GM19238 (cell line): ENCODE measurements around the gene CMTM8.

ENCODE experiments used
- DNase-seq: peaks from one replicate; pipeline ENCODE4 v3.0.0; 2011; ENCODE audit warnings: low spot score; ENCODE audit not compliant: insufficient read length

Gene CMTM8

GRCh38 chr3:32306072-32306471 is 67.6 kb downstream of the CMTM8 start:
- no peak for DNase-seq

GRCh38 chr3:32307591-32307990 is 69.1 kb downstream of the CMTM8 start:
- DNase-seq: no peak

DNA sequence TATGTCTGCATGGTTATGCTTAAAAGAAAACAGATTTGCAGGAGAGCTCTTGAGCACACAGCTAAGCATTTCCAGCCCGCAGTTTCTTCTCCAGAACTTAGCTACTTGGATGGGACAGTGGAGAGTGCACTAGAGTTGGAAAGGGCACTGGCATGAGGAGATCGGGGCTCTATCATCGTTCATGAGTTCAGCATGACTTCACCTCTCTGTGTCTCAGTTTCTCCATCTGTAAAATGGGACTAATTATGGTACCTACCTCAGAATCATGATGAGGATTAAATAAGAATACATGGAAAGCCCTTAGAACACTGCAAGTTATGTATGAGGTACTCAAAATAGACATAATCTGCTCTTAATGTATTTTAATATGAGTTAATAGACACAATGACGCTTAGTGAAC is 69.9 kb downstream of the CMTM8 start:
- no peak for DNase-seq

DNA sequence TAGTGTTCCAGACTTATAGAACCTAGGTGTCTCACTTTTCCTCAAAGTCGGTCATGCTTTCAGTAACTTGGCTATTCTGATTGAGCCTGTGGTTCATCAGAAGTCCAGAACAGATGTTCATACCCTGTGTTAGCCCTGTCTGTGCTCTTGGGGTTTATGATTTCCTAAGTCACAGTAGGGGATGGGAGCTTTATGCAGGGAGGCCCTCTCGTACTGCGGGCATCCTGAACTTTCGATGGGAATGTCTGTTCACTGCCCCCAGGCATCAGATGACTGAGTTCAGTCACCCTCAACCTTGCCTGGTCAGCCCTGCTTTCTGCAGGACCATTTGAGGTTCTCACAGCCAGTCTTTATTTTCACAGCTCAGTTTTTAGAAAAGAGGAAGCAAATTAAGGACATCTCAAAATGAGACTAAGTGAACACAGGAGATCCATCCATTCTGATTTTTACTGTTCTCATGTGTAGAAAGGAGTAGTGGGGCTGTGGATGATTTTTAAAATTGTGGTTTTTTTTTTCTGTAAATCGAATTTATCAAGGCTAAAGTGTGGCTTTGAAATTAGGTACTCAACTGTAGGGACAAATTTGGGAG is 71.3 kb downstream of the CMTM8 start:
- no peak for DNase-seq

GRCh38 chr3:32310336-32310735 is 71.9 kb downstream of the CMTM8 start:
- DNase-seq: no peak

DNA sequence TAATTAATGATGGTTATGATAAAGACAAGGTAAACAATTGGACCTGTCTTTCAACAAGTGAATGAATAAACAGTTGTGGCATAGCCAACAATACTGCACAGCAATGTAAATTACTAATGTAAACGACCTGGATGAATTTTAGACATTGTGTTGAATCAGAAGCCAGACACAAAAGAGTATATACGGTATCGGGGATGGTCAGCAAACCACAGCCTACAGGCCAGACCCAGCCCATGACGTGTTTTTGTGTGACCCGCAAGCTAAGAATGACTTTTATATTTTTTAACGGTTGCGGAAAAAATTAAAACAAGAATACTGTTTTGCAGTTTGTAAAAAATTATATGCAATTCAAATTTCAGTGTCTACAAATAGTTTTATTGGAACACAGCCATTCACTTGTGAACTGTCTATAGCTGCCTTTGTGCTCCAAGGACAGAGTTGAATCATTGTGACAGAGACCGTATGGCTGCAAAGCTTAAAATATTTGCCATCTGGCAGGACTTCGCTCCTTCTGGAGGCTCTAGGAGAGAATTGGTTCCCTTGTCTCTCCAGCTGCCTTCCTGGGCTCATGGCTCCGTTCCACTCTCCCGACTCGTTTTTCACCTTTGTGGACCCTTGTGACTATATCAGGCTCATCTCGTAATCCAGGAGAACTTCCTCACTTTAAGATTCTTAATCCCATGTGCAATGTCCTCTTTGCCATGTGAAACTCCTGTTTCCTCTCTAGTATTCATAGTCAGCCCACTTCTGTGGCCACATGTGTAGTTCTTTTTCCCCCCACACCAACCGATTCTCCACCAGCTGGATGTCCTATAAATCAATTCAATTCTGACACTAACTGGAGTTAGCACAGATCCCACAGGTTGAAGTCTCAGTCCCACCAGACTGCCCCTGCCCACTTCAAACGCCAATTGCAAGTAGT is 72.7 kb downstream of the CMTM8 start:
- DNase-seq: no peak

- no peak for DNase-seq
These were observed 73.8 kb downstream of the CMTM8 start for GRCh38 chr3:32312251-32312650.

DNA sequence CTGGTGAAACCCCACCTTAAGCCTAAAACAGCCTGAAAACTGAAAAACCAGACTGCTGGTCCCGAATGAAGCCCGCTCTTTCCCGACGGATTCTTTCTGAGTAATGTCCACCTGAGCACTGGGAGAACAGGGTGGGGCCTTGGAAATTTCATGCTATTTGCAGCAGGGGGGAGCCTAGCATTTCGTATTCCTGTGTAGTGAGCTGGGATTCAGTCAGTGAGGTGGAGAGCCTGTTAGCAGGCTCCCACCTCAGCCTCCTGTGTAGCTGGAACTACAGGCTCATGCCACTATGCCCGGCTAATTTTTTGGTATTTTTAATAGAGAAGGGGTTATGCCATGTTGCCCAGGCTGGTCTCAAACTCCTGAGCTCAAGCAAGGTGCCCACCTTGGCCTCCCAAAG is 74.7 kb downstream of the CMTM8 start:
- DNase-seq: no peak

- DNase-seq: no peak
These were observed 75.4 kb downstream of the CMTM8 start for GRCh38 chr3:32313723-32314473.

- DNase-seq: no peak
These were observed 77.0 kb downstream of the CMTM8 start for GRCh38 chr3:32315441-32315840.

GRCh38 chr3:32316319-32316718 is 77.8 kb downstream of the CMTM8 start:
- DNase-seq: no peak

- no peak for DNase-seq
These were observed 78.5 kb downstream of the CMTM8 start for GRCh38 chr3:32316976-32317375.

DNA sequence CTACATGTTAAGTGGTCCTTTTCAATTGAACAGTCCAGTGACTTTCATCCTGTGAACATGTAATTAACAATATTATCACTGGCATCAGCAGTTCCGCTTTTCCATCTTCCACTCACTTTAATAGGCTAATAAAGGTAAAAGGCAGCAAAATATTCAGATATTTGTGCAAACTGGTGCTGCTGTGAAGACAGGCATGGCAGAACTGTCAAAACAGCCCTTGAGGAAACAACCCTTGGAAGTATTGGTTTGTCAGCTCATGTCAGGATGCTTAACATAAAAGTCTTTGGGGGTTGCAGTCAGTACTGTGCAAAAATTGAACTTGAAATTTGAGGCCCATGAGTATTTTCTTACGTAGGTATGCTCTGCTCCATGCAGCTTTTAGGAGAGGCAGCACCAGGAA is 81.1 kb downstream of the CMTM8 start:
- no peak for DNase-seq

DNA sequence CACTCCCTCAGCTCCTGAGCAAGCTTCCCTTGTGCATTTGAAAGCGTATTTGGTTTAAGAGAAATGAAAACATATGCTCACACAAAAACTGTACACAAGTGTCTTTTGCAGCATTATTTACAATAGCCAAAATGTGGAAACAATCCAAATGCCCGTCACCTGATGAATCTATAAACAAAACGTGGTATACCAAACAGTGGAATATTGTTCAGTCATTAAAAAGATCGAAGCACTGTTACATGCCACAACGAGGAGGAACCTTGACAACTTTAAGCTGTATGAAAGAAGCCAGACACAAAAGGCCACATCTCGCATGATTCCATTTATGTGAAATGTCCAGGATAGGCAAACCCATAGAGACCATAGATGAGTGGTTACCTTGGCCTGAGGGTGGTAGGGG is 81.6 kb downstream of the CMTM8 start:
- no peak for DNase-seq

DNA sequence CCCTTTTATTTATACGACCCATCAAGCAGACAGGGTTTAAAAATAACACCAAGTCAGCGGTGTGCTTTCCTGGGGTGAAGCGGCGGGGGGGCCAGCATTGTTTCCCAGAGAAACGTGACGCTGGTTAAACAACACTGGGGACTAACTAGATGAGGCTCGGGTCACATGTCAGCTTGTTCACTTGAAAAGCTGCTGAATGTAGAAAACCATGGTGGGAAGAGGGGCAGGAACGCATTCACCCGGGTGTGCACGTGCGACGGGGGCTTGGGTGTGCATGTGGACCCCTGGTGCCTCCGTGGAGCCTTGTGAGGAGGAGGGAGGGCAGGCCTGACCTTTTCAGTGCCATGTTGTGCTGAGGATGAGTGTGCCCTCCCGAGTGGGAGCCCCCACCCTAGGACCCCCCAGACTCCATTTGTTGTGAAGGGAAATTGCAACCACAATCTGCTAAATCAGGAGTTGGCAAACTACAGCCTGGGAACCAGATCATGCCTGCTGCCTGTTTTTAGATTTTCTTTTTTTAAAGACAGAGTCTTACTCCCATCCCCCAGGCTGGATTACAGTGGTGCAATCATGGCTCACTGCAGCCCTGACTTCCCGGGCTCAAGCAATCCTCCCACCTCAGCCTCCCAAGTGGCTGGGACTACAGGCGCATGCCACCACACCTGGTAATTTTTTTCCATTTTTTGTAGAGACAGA is 82.8 kb downstream of the CMTM8 start:
- DNase-seq: no peak

DNA sequence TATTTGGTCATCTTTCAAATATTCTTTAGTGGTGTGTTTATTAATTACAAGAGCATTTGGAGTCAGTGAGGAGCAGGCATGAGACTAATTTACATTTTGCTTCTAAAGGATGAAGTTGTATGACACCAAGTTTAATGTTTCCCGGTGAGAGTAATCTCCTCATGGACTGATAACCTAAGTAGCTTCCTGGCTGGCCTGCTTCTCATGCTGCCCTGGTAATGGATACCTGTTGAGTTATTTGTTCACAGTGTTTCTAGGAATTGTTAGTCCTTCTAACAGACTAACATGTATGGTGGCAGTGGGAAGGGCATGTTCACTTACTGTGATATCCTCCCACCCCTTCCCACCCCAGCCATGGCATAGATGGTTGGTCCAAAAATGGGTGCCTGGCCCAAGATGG is 83.8 kb downstream of the CMTM8 start:
- DNase-seq: no peak

DNA sequence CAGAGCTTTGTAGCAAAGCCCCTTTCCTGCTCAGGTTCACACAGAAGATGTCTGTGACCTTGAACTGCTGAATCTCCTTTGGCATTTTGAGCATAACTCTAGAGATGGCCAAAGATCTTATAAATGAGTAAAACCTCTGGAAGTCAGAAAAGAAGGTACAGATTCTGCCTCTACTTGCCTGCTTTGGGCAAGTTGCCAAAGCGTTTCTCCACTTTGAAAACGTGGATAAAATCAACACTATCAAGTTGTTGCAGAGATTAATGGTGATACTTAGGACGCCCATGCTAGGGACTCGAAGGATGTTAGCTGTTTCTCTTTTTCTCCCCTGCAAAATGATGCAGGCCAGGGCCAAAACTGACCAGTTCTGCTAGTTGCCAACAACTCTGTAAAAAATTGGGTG is 85.1 kb downstream of the CMTM8 start:
- DNase-seq: no peak

DNA sequence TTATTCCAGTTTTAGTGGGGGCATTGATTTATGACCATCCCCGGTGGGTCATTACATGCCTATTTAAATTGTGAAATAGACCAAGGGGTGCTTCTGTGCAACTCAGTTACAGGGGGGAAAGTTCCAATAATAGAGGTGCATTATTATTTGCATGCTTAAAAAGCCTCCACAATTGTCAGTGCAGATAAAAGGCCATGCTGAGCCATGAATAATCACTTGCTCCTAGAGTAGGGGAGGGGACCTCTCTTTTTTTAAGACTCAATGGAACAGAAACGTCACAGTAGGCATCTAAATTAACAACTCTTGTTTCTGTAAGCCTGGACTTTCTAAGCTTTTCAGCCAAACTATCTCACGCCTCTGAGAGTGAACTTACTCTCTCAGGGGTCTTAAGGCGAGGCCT is 86.7 kb downstream of the CMTM8 start:
- DNase-seq: no peak

DNA sequence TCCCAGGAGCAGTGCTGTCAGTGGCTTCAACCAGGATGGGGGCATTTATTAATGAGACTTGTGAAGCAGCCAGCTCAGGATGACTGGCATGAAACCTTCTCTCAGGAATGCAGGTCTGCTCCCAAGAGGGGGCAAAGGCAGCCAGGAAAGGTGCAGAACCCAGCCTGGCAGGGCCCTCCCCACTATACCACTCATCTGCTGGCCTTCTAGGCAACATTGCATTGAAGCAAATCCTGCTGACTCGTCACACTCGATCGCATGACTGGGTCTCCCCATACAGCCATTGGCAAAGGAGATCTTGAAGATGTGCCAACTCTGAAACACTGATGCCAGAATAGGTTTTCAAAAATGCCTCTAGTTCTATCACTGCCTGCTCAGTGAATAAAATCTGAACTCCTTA is 87.4 kb downstream of the CMTM8 start:
- DNase-seq: no peak

DNA sequence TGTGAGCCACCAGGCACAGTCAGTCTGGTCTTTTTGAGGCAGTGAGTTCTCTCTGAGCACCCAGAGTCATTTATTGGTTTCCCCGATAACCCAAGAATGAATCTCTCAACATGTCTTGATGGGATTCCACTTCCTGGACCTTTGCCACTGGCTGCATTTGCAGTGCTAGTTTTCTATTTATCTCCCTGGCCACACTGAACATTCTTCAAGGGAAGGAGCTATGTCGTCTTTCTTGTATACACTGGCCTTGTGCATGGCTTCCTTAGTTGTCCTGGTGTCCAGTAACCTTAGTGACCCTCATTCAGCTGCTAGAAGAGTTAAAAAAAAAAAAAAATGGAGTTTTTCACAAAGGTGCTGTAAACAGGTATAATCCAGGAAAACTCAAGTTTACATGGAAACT is 88.3 kb downstream of the CMTM8 start:
- no peak for DNase-seq

DNA sequence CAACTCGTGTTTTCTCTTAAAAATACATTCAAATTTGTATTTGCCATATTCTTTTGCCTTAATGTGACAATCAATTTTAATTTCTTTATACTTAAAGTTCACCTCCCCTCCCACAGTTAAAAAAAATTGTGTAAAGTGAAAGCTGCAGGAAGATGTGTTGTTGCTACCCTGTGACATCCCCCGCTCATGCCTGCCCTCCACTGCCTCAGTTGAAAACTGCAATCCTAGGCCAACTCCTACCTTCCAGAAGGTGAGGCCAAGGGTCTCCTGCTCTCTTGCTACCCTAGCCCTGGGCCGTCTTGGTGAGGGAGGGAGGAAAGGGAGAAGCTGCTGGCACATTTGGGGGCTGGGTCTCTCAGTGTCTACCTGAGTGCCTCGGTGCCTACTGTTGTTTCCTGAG is 96.2 kb downstream of the CMTM8 start:
- no peak for DNase-seq
